ENCODE results near the gene DYNC1LI1.

DYNC1LI1 gene

GRCh38 chr3:32557640-32558352 lies 12.9 kb downstream of the DYNC1LI1 start:
- DNase-seq (ENCODE audit: low read depth): no peak
- no peak overlapping the region for H3K4me3 ChIP-seq (ENCODE audit: low read depth, low read length)
- TF ChIP-seq CTCF (IDR thresholded peaks at IDR 0.05; ENCODE audit: low read depth, low read length, missing control alignments): no peak
- in situ Hi-C loops (cut with HindIII; ENCODE audit: low sequenced_read_pairs): no loop called here

- no peak overlapping the region for H3K4me3 ChIP-seq (ENCODE audit: low read depth, low read length)
- TF ChIP-seq CTCF (IDR thresholded peaks at IDR 0.05; ENCODE audit: low read depth, low read length, missing control alignments): no peak
- no peak for DNase-seq (ENCODE audit: low read depth)
- in situ Hi-C loops (cut with HindIII; ENCODE audit: low sequenced_read_pairs): no loop called here
These were observed 14.3 kb downstream of the DYNC1LI1 start for GRCh38 chr3:32556332-32556731.

- in situ Hi-C loops (cut with HindIII; ENCODE audit: low sequenced_read_pairs): no loop called here
- TF ChIP-seq CTCF (IDR thresholded peaks at IDR 0.05; ENCODE audit: low read depth, low read length, missing control alignments): no peak
- H3K4me3 ChIP-seq (ENCODE audit: low read depth, low read length): no peak overlapping the region
- DNase-seq (ENCODE audit: low read depth): no peak
These were observed 16.7 kb downstream of the DYNC1LI1 start for GRCh38 chr3:32553973-32554372.

GRCh38 chr3:32553459-32553858 lies 17.2 kb downstream of the DYNC1LI1 start:
- no peak overlapping the region for H3K4me3 ChIP-seq (ENCODE audit: low read depth, low read length)
- TF ChIP-seq CTCF (IDR thresholded peaks at IDR 0.05; ENCODE audit: low read depth, low read length, missing control alignments): no peak
- DNase-seq (ENCODE audit: low read depth): no peak
- in situ Hi-C loops (cut with HindIII; ENCODE audit: low sequenced_read_pairs): no loop called here

- no peak overlapping the region for H3K4me3 ChIP-seq (ENCODE audit: low read depth, low read length)
- in situ Hi-C loops (cut with HindIII; ENCODE audit: low sequenced_read_pairs): no loop called here
- no peak for DNase-seq (ENCODE audit: low read depth)
- no peak for TF ChIP-seq CTCF (IDR thresholded peaks at IDR 0.05; ENCODE audit: low read depth, low read length, missing control alignments)
These were observed 18.6 kb downstream of the DYNC1LI1 start for GRCh38 chr3:32552013-32552412.

- DNase-seq (ENCODE audit: low read depth): no peak
- TF ChIP-seq CTCF (IDR thresholded peaks at IDR 0.05; ENCODE audit: low read depth, low read length, missing control alignments): no peak
- in situ Hi-C loops (cut with HindIII; ENCODE audit: low sequenced_read_pairs): no loop called here
- H3K4me3 ChIP-seq (ENCODE audit: low read depth, low read length): no peak overlapping the region
These were observed 19.2 kb downstream of the DYNC1LI1 start for GRCh38 chr3:32551496-32551895.

Measured in astrocyte of the cerebellum (primary cell).